HG03378 (cell line): ENCODE data around the gene ROR2.
"Not testable (repeated sequence)": the region's sequence is repeated elsewhere in the genome, so short reads cannot be mapped to it uniquely, and the experiment has no call there.

Experiments
- ATAC-seq: cut with Tn5 transposase; IDR thresholded peaks from one replicate; pipeline ENCODE4 v1.9.1; 2021; ENCODE audit warnings: mild to moderate bottlenecking, moderate library complexity; ENCODE audit not compliant: unreplicated experiment

ROR2 gene

DNA sequence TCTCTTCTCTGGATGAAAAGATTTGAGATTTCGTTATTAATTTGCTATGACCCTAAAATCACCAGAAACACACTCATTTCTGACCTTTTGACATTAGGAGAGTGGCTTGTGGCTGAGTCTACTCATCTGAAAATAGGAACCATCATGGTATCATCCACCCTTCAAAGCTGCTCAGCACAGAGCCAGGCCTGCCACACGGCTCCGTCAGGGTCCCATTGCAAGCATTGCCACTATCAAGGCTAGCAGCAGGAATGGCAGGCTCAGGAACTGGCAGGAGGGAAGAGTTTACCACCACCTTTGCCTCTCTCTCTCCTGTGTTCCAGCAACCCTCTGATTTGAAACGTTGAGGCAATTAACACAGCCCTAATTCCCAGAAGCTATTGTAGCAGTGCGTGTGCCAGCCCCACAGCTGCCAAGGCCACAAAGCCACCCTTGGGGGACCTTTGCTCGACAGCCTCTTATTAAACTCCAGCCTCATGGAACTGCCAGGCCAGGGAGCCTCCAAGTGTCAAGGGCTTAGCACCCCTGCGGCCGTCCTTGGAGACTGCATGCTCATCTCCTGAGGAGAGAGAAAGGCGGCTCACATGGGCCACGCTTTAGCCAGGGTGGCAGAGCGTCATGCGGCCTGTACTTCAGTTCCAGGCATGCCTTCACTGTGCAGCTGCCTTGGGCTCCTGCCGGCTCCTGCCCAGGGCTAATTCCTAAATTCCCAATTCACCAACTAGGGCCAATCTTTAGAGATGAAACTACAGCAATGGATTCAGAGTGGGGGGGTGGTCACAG, 145.9 kb downstream of the ROR2 start:
- ATAC-seq: no peak

GRCh38 chr9:91803151-91803940, 146.7 kb downstream of the ROR2 start:
- ATAC-seq: no peak

DNA sequence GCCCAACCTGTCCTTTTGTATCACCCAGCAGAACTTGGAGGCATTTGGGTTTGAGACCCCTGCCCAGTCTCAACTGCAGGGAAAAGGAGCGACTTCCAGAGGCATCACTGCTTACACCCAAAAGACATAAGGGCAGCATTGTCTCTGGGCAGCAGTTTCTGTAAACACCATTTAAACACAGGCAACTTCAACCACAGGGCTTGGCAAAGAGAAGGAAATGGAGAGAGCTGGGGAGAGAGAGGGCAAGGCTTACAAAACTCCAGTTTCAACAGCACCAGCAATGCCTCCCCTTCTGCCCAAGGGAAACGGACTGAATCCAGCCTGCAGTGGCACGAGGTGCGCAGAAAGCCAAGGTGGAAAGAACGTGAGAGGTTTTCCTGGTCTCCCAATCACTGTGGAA, 147.6 kb downstream of the ROR2 start:
- no peak for ATAC-seq

DNA sequence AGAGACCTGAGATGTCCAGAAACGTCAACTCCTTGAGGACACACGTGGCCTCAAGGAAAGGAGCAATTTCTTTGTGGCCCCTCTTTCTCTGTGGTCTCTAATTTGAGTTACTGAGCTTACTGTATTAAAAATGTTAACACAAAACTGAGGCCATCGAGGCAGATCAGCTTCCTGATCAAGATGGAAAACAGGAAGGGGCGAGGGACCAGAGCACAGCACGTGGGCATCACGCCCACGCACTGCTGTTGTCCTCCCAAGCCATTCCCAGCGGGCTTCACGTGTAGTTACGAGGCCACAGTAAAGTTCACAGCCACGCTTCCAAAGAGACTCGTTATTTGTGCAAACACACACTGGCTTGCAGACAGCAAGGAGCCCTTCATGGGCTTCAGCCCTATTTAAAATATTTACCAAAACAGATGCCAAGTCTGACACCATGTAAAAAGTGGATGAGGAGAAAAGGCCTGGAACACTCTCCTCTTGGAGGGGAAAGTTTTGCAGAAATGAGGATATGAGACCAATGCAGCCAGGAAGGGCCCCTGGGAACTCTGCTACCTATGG, 149.5 kb downstream of the ROR2 start:
- ATAC-seq: no peak

- no peak for ATAC-seq
These were observed 150.8 kb downstream of the ROR2 start for GRCh38 chr9:91799113-91799744.

DNA sequence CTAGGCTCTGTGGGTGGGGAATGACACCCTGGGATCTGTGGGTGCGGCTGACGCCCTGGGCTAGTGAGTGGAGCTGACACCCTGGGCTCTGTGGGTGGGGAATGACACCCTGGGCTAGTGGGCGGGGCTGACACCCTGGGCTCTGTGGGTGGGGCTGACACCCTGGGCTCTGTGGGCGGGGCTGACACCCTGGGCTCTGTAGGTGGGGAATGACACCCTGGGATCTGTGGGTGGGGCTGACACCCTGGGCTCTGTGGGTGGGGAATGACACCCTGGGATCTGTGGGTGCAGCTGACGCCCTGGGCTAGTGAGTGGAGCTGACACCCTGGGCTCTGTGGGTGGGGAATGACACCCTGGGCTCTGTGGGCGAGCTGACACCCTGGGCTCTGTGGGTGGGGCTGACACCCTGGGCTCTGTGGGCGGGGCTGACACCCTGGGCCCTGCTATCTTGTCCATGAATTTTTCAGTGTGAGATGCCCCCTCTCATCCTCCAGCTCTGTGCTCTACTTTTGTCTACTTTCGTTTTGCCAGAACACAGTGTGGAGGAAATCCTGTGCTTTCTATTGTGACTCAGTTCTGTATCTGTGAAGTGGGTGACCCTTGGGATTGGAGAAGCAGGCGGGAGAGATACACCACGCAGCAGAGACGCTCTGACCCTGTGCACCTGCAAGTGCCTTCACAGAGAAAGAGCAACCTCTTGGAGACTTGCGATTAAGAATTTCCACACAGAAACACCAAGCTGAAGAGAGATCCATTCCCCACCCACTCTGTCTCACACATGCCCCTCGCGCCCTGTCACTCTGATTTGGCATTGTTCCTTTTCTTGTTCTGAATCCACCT, 151.5 kb downstream of the ROR2 start:
- ATAC-seq: not testable (repeated sequence)

DNA sequence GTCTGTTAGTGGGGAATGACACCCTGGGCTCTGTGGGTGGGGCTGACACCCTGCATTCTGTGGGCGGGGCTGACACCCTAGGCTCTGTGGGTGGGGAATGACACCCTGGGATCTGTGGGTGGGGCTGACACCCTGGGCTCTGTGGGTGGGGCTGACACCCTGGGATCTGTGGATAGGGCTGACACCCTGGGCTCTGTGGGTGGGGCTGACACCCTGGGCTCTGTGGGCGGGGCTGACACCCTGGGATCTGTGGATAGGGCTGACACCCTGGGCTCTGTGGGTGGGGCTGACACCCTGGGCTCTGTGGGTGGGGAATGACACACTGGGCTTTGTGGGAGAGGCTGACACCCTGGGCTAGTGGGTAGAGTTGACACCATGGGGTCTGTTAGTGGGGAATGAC, 152.5 kb downstream of the ROR2 start:
- ATAC-seq: not testable (repeated sequence)

GRCh38 chr9:91796516-91796915, 153.5 kb downstream of the ROR2 start:
- ATAC-seq: not testable (repeated sequence)

GRCh38 chr9:91795598-91796241, 154.3 kb downstream of the ROR2 start:
- no peak for ATAC-seq

DNA sequence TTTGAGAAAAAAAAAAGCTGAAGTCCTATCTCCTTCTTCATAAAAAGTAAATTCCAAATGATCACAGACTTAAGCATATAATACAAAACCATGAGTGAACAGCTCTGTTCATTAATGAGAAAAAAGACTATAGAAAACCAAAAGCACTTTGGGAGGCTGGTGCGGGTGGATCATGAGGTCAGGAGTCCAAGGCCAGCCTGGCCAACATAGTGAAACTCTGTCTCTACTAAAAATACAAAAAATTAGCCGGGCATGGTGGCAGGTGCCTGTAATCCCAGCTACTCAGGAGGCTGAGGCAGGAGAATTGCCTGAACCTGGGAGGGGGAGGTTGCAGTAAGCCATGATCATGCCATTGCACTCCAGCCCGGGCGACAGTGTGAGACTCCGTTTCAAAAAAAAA, 156.7 kb downstream of the ROR2 start:
- ATAC-seq: not testable (repeated sequence)

DNA sequence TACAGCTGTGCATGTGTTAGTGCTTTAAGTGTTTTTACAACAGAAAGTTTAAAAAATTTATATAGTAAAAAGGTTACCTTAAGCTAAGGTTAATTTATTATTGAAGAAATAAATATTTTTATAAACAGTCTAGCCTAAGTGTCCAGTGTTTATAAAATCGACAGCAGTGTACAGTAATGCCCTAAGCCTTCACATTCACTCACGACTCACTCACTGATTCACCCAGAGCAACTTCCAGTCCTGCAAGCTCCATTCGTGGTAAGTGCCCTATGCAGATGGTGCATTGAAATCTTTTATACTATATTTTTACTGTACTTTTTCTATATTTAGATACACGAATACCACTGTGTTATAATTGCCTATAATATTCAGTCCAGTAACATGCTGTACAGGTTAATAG, 159.1 kb downstream of the ROR2 start:
- ATAC-seq: no peak

- ATAC-seq: no peak
These were observed 160.1 kb downstream of the ROR2 start for GRCh38 chr9:91789941-91790340.

DNA sequence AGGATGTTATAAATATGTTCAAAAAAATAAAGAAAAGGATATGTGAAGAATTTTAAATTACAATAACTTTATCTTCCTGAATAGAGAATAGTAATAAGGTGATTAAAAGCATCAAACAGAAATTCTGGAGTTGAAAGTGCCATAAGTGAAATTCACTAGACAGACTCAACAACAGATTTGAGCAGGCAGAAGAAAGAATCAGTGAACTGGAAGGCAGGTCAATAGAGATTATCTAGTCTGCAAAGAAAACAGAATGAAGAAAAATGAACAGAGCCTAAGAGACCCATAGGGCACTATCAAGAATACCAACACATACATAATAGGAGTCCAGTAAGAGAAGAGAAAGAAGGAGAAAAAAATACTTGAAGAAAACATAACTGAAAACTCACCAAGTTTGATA, 162.1 kb downstream of the ROR2 start:
- ATAC-seq: no peak

DNA sequence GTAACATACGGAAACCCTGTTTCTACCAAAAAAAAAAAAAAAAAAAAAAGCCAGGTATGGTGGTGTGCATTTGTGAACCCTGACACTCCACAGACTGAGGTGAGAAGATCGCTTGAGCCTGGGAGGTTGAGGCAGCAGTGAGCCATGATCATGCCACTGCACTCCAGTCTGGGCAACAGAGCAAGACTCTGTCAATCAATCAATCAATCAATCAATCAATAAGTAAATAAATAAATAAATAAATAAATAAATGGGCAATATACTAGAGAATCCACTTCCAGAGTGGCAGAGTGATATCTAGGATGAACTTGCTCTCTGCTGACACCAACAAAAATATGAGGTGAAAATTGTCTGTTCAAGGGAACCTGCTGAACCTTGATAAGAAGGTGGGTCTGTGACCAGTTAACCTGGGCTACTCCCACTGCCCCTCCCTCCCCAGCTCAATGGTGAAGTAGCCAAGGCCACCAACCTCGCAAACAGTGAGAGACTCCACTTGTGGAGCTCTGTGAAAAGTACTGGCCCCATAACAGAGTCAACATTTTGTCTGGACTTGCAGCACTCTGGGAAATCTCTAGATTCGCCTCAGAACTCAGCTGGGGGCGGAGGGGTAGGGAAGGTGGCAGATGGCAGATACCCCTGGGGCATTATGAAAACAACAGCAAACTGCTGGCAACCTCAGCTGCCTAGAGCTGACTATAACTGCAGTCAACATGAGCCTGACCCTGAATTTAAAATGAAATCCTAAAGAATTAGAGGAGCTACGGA, 163.7 kb downstream of the ROR2 start:
- no peak for ATAC-seq

- no peak for ATAC-seq
These were observed 164.6 kb downstream of the ROR2 start for GRCh38 chr9:91785447-91785842.

- no peak for ATAC-seq
These were observed 165.2 kb downstream of the ROR2 start for GRCh38 chr9:91784673-91785446.

DNA sequence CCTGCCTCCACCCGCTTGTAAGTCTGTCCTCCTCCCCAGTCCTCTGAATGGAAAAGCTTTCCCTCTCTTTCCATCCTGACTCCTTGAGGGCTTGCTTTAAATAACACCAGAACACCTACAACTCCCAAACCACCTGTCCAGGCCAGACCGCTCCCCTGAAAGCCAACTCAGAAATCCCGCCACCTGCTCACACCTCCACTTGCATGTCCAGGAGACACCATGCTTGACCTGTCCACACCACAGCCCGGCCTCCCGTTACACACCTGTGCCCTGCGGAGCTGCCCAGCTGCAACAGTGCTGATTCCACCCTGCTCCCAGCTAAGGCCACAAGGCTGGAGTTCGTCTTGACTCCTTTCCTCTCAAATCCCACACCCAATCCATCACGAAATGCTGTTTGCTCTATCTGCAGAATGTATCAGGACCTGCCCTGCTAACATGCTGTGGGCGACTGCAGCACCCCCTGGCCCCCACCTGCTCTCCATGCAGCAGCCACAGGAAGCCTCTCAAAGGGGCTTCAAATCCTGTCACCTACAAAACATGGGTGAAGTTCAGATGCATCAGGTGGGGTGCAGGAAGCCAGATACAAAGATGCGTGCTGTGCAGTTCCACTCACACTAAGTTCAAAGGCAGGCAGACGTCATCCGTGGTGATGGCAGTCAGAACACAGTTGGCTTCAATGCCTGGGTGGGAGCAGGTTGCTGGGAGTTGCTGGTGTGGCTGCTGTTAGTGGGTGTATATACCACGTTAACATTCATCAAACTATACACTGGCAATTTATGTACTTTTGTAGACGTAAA, 166.0 kb downstream of the ROR2 start:
- ATAC-seq: no peak

GRCh38 chr9:91783411-91783810, 166.6 kb downstream of the ROR2 start:
- no peak for ATAC-seq
